Measurements from ENCODE around the gene CYP4Z1.
"Not testable (repeated sequence)": the region's sequence is repeated elsewhere in the genome, so short reads cannot be mapped to it uniquely, and the experiment has no call there.

DNA sequence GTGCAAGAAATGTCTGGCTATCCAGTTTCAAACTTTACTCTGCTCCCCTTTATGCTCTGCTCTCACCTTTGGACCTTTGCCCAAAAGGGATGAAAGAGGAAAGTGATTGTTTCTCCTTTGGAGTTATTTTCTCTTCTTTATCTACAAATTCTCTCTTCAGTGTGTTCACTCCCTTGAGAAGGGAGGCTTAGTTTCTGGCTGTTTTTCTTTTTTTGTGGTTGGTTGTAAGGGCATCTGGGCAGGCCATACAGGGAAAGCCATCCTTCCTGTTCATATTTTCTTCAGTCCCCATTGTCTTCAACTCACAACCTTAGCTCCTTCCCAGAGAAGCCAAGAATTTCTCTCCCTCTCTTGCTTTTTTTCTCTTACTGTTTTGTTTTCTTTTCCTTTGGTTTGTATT is 2.5 kb downstream of the CYP4Z1 start:
- not testable (repeated sequence) for TF ChIP-seq POLR2A, POLR2AphosphoS5 (IDR thresholded peaks at IDR 0.05)
- TF ChIP-seq, protein P1, sequence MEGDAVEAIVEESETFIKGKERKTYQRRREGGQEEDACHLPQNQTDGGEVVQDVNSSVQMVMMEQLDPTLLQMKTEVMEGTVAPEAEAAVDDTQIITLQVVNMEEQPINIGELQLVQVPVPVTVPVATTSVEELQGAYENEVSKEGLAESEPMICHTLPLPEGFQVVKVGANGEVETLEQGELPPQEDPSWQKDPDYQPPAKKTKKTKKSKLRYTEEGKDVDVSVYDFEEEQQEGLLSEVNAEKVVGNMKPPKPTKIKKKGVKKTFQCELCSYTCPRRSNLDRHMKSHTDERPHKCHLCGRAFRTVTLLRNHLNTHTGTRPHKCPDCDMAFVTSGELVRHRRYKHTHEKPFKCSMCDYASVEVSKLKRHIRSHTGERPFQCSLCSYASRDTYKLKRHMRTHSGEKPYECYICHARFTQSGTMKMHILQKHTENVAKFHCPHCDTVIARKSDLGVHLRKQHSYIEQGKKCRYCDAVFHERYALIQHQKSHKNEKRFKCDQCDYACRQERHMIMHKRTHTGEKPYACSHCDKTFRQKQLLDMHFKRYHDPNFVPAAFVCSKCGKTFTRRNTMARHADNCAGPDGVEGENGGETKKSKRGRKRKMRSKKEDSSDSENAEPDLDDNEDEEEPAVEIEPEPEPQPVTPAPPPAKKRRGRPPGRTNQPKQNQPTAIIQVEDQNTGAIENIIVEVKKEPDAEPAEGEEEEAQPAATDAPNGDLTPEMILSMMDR (IDR thresholded peaks at IDR 0.05), result not testable (repeated sequence)
